ENCODE data around the gene EDN1. TPM values are rescaled to one million over a fixed set of nuclear protein-coding genes. Genes with fewer than 3 reads are reported as not detected.

The EDN1 gene
- total RNA-seq, 6 experiments from 2014 or later: 2.6 to 7.4 (median 3.7) TPM

DNA sequence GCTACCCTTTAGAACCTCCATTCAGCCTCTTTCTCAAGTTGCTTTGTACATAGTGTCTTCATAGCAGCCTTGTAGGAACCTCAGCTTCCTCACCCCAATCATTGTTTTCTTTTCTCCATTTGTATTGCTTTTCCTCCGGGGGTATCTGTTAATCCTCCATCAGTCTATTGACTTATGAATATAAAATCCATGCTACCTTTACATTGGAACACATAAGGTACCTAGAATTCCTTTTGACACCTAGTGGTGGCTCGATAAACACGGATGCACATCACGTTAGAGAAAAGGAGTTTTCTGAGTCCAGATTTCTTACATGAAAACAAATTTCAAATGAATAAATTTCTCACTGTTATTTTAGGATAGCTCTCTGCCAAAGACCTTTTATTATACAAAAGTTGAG, 6.3 kb upstream of the EDN1 start:
- TF ChIP-seq, protein P1, sequence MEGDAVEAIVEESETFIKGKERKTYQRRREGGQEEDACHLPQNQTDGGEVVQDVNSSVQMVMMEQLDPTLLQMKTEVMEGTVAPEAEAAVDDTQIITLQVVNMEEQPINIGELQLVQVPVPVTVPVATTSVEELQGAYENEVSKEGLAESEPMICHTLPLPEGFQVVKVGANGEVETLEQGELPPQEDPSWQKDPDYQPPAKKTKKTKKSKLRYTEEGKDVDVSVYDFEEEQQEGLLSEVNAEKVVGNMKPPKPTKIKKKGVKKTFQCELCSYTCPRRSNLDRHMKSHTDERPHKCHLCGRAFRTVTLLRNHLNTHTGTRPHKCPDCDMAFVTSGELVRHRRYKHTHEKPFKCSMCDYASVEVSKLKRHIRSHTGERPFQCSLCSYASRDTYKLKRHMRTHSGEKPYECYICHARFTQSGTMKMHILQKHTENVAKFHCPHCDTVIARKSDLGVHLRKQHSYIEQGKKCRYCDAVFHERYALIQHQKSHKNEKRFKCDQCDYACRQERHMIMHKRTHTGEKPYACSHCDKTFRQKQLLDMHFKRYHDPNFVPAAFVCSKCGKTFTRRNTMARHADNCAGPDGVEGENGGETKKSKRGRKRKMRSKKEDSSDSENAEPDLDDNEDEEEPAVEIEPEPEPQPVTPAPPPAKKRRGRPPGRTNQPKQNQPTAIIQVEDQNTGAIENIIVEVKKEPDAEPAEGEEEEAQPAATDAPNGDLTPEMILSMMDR (IDR thresholded peaks at IDR 0.05): peak; percentile 26
- Mint-ChIP-seq H3K27me3 (ENCODE audit: insufficient read depth) (0 out of 2 replicates have a peak, but pooled peaks cover 2% of the 10 kb centered on the region), H3K27ac (no peak overlapping the region), H3K9me3 (no peaks in the 10 kb centered on the region), H3K4me3 (no peak overlapping the region), H3K36me3 (ENCODE audit: low read depth) (0 out of 2 replicates have a peak, but pooled peaks cover 8% of the 10 kb centered on the region), H3K4me1 (ENCODE audit: low read depth) (peaks cover 58% of the 10 kb centered on the region)
- DNase-seq: no peak

DNA sequence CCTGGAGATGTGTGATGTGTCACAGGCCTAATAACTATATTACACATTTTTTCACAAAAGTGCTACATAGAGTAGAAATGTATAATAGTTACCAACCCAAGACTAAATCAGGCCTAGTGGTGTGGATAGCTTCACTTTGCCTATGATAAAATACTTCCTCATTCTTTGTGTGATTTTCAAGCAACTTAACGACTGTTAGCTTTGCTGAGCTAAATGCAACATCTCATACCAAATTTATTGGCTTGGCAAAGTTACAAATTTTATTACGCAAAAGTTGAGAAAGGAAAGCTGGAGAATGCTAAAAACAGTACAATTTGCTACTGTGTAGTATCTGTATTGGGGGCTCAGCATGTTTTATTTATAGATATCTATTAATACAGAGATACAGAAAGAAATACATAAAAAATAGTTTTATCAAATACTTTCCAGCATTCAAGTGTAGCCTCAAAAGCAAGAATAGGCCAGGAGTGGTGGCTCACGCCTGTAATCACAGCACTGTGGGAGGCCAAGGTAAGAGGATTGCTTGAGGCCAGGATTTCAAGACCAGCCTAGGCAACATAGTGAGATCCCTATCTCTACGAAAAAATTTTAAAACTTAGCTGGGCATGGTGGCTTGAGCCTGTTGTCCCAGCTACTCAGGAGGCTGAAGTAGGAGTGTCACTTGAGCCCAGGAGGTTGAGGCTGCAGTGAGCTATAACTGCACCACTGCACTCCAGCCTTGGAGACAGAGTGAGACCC, 3.6 kb upstream of the EDN1 start:
- Mint-ChIP-seq H3K36me3 (ENCODE audit: low read depth) (no peaks in the 10 kb centered on the region), H3K4me1 (ENCODE audit: low read depth) (peaks cover 47% of the 10 kb centered on the region), H3K27ac (peak overlapping the region; percentile 49), H3K27me3 (ENCODE audit: insufficient read depth) (peaks cover 2% of the 10 kb centered on the region; the same call in 1 of the 2 replicates), H3K9me3 (no peaks in the 10 kb centered on the region), H3K4me3 (no peak overlapping the region; the same call in 1 of the 2 replicates)
- DNase-seq: peak; percentile 82
- TF ChIP-seq, protein P1 (IDR thresholded peaks at IDR 0.05): no peak

DNA sequence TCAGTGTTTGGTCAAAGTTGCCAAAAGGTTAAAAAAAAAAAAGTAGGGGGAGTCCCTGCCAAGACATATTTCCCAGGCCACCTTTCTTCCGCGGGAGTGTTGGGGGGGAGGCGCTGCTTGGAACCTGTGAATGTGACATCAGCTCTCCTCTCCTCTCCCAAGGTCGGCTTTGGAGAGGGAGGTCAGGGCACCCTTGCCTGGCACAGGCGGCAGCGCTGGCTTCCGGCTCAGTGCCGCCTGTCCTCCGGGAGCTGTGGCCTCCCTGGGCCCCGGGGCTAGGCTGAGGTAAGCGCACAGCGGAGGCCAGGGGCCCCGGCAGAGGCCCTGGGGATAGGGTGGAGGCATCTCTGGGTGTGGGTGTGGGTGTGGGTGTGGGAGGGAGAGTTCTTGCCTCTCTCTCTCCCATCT, 1.9 kb upstream of the EDN1 start:
- H3K9me3 Mint-ChIP-seq: no peaks in the 10 kb centered on the region
- no peaks in the 10 kb centered on the region for H3K36me3 Mint-ChIP-seq (ENCODE audit: low read depth)
- no peak overlapping the region for H3K27ac Mint-ChIP-seq
- H3K27me3 Mint-ChIP-seq (ENCODE audit: insufficient read depth): peaks cover 4% of the 10 kb centered on the region; the same call in 1 of the 2 replicates
- H3K4me1 Mint-ChIP-seq (ENCODE audit: low read depth): peaks cover 62% of the 10 kb centered on the region
- no peak for DNase-seq
- TF ChIP-seq, protein P1 (IDR thresholded peaks at IDR 0.05): no peak
- H3K4me3 Mint-ChIP-seq: no peak overlapping the region

DNA sequence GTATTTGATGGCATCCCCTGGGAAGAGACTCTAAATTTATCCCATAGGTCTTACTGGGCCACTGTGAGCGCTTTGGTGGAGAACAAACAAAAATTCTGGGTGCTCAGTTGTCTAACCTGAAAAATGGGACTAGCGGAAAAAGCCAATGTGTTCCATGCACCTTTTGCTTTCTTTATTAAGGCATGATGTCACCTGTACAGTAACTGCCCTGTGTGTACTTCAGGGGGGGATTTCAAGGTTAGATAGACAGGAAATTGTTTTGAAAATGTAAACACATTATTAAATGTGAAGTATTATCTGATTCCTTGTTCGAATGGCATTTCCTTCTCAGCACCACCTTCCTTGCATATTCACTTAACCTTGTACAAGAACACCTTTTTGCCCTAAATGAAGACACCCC, 1.2 kb upstream of the EDN1 start:
- H3K36me3 Mint-ChIP-seq (ENCODE audit: low read depth): peaks cover 1% of the 10 kb centered on the region; the same call in 1 of the 2 replicates
- H3K27me3 Mint-ChIP-seq (ENCODE audit: insufficient read depth): peaks cover 4% of the 10 kb centered on the region; the same call in 1 of the 2 replicates
- H3K4me3 Mint-ChIP-seq: peak overlapping the region; percentile 94
- DNase-seq: no peak
- peaks cover 69% of the 10 kb centered on the region for H3K4me1 Mint-ChIP-seq (ENCODE audit: low read depth)
- H3K9me3 Mint-ChIP-seq: no peaks in the 10 kb centered on the region
- H3K27ac Mint-ChIP-seq: peak overlapping the region; percentile 88; the same call in 1 of the 2 replicates
- TF ChIP-seq, protein P1 (IDR thresholded peaks at IDR 0.05): no peak

DNA sequence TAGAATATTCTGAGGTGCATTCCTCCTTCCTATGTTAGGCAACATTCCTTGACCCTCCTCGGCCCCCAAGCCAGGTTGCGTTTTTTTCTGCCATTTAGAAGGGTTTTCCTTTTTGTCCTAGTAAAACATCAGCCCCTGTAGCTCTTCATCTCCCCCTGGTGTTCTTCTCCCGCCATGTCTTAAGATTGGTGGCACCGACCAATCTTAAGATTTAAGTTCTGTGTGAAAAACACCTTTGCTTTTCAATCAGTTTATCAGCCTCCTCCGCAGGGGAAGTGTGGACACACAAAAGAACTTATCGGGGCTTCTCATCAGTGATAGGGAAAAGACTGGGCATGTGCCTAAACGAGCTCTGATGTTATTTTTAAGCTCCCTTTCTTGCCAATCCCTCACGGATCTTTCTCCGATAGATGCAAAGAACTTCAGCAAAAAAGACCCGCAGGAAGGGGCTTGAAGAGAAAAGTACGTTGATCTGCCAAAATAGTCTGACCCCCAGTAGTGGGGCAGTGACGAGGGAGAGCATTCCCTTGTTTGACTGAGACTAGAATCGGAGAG, 719 bp upstream of the EDN1 start:
- Mint-ChIP-seq H3K9me3 (no peaks in the 10 kb centered on the region), H3K27me3 (ENCODE audit: insufficient read depth) (peaks cover 4% of the 10 kb centered on the region; the same call in 1 of the 2 replicates), H3K4me3 (peak overlapping the region; percentile 94), H3K4me1 (ENCODE audit: low read depth) (peaks cover 74% of the 10 kb centered on the region), H3K27ac (peak overlapping the region; percentile 88), H3K36me3 (ENCODE audit: low read depth) (peaks cover 7% of the 10 kb centered on the region)
- TF ChIP-seq, protein P1 (IDR thresholded peaks at IDR 0.05): peak; percentile 91
- DNase-seq: peak; percentile 63

Measured in HFFc6 (cell line).